GM21515 (cell line): ENCODE measurements around the gene CRYGB.
A peak's percentile ranks its signal among the peaks of the same experiment; 100 is the strongest.
"Not testable (repeated sequence)": the region's sequence is repeated elsewhere in the genome, so short reads cannot be mapped to it uniquely, and the experiment has no call there.

Source experiments
- ATAC-seq: cut with Tn5 transposase; IDR thresholded peaks from one replicate; pipeline ENCODE4 v1.9.1; 2021; ENCODE audit not compliant: unreplicated experiment

Gene CRYGB

GRCh38 chr2:208150956-208151355, 5.0 kb upstream of the CRYGB start:
- no peak for ATAC-seq

GRCh38 chr2:208150094-208150493, 4.1 kb upstream of the CRYGB start:
- ATAC-seq = no peak

GRCh38 chr2:208148803-208149202, 2.8 kb upstream of the CRYGB start:
- ATAC-seq = no peak

- no peak for ATAC-seq
Observed at GRCh38 chr2:208147759-208148158, 1.8 kb upstream of the CRYGB start.

GRCh38 chr2:208147008-208147407, 1.1 kb upstream of the CRYGB start:
- no peak for ATAC-seq

- ATAC-seq = no peak
Observed at GRCh38 chr2:208142925-208143799, 2.8 kb downstream of the CRYGB start.

- ATAC-seq = no peak
Observed at GRCh38 chr2:208142240-208142924, 3.6 kb downstream of the CRYGB start.

- ATAC-seq = no peak
Observed at GRCh38 chr2:208139447-208139846, 6.5 kb downstream of the CRYGB start.

GRCh38 chr2:208138334-208138733, 7.6 kb downstream of the CRYGB start:
- not testable (repeated sequence) for ATAC-seq

- no peak for ATAC-seq
Observed at GRCh38 chr2:208136716-208137094, 9.3 kb downstream of the CRYGB start.

- no peak for ATAC-seq
Observed at GRCh38 chr2:208135794-208136715, 9.9 kb downstream of the CRYGB start.

- ATAC-seq = peak; percentile 54
Observed at GRCh38 chr2:208134928-208135586, 10.9 kb downstream of the CRYGB start.

- no peak for ATAC-seq
Observed at GRCh38 chr2:208130712-208131110, 15.2 kb downstream of the CRYGB start.

GRCh38 chr2:208129744-208130711, 15.9 kb downstream of the CRYGB start, which contains the start of gene CRYGC:
TSS of gene CRYGC (minus strand) at chr2:208129828. CDS start at chr2:208129792, 36 bp downstream.
- no peak for ATAC-seq

GRCh38 chr2:208128136-208128535, 17.8 kb downstream of the CRYGB start:
- ATAC-seq = no peak

GRCh38 chr2:208127090-208127489, 18.9 kb downstream of the CRYGB start:
- ATAC-seq = no peak

- ATAC-seq = no peak
Observed at GRCh38 chr2:208125251-208125650, 20.7 kb downstream of the CRYGB start.

- ATAC-seq = not testable (repeated sequence)
Observed at GRCh38 chr2:208124013-208124715, 21.8 kb downstream of the CRYGB start, which contains the start of gene CRYGD. TSS of gene CRYGD (minus strand) at chr2:208124524. CDS start at chr2:208124473, 51 bp downstream.

- ATAC-seq = no peak
Observed at GRCh38 chr2:208122248-208122647, 23.7 kb downstream of the CRYGB start.
